HepG2 (cell line): ENCODE data around the gene SPACA4. TPM values are rescaled to one million over a fixed set of nuclear protein-coding genes. Genes with fewer than 3 reads are reported as not detected.

ENCODE experiments used
- ATF3 ChIP-seq: sonication (generic); formaldehyde crosslinking; IDR thresholded peaks from 2 replicates; pipeline ENCODE4 v1.4.0; 2020; ENCODE audit warnings: missing genetic modification reagents
- ATF7 ChIP-seq, 2 experiments: fragments of 450-650 bp in 1 of 2; sonication (generic) in 1 of 2; formaldehyde crosslinking in 1 of 2; IDR thresholded peaks; 2 replicates each; pipeline versions ENCODE4 v1.4.0 to v1.6.1; 2016 to 2020; ENCODE audit warnings: antibody characterized with exemption in 1 of 2, mild to moderate bottlenecking in 1 of 2, missing genetic modification reagents in 1 of 2
- CC2D1A ChIP-seq: sonication (generic); formaldehyde crosslinking; IDR thresholded peaks from 2 replicates; pipeline ENCODE4 v1.8.1; 2023; ENCODE audit warnings: mild to moderate bottlenecking, missing genetic modification reagents
- CCDC6 ChIP-seq: sonication (generic); formaldehyde crosslinking; IDR thresholded peaks from 2 replicates; pipeline ENCODE4 v1.8.1; 2022; ENCODE audit warnings: mild to moderate bottlenecking, missing genetic modification reagents, moderate library complexity
- CTCF ChIP-seq: sonication (generic); formaldehyde crosslinking; IDR thresholded peaks from 2 replicates; pipeline ENCODE4 v1.5.0; 2020; ENCODE audit warnings: mild to moderate bottlenecking, missing genetic modification reagents, moderate library complexity
- KLF12 ChIP-seq: sonication (generic); formaldehyde crosslinking; IDR thresholded peaks from 2 replicates; pipeline ENCODE4 v1.4.0; 2020; ENCODE audit warnings: missing genetic modification reagents, borderline replicate concordance
- MEIS2 ChIP-seq: sonication (generic); formaldehyde crosslinking; IDR thresholded peaks from 2 replicates; pipeline ENCODE4 v1.9.0; 2021; ENCODE audit warnings: mild to moderate bottlenecking, missing genetic modification reagents
- REST ChIP-seq, 2 experiments: IDR thresholded peaks; 2 replicates each; pipeline ENCODE4 v1.6.1; 2011 to 2012; ENCODE audit warnings: low read length in 2 of 2, borderline replicate concordance in 1 of 2, low read depth in 1 of 2, mild to moderate bottlenecking in 1 of 2, moderate library complexity in 1 of 2
- THYN1 ChIP-seq: sonication (generic); formaldehyde crosslinking; IDR thresholded peaks from 2 replicates; pipeline ENCODE4 v1.8.1; 2023; ENCODE audit warnings: low read depth, mild to moderate bottlenecking, moderate library complexity, missing genetic modification reagents, borderline replicate concordance
- ZBTB8A ChIP-seq: sonication (generic); formaldehyde crosslinking; IDR thresholded peaks from 2 replicates; pipeline ENCODE4 v1.4.0; 2020; ENCODE audit warnings: mild to moderate bottlenecking, low read depth, missing genetic modification reagents, borderline replicate concordance
- ZNF180 ChIP-seq: sonication (generic); formaldehyde crosslinking; IDR thresholded peaks from 2 replicates; pipeline ENCODE4 v1.4.0; 2020; ENCODE audit warnings: low read depth, missing genetic modification reagents, borderline replicate concordance
- ZNF713 ChIP-seq: sonication (generic); formaldehyde crosslinking; IDR thresholded peaks from 2 replicates; pipeline ENCODE4 v1.4.0; 2020; ENCODE audit warnings: mild to moderate bottlenecking, missing genetic modification reagents
- ZNF746 ChIP-seq: sonication (generic); formaldehyde crosslinking; IDR thresholded peaks from 2 replicates; pipeline ENCODE4 v1.8.0; 2022; ENCODE audit warnings: mild to moderate bottlenecking, missing genetic modification reagents
- polyA plus RNA-seq, 8 experiments: library from polyadenylated mRNA; depleted of rRNA in 3 of 8; stranded (reverse) in 7 of 8; unstranded in 1 of 8; fragments of >200 nt; fragmentation: Illumina TruSeq in 4 of 8; extraction: Trizol in 4 of 8; gene quantifications; 2 replicates each; pipeline versions ENCODE4 v1.2.1 to v1.2.3, GENCODE V29; 2011 to 2016; ENCODE audit warnings: low read depth in 4 of 8, missing spikeins in 1 of 8, mixed read lengths in 1 of 8; ENCODE audit not compliant: insufficient read depth in 1 of 8
- total RNA-seq, 5 experiments: library from RNA; depleted of rRNA; stranded (reverse); fragments of >200 nt; fragmentation: Illumina TruSeq; extraction: Trizol; gene quantifications; 2 replicates each; pipeline ENCODE4 v1.2.3, GENCODE V29; 2016; ENCODE audit warnings: low read depth in 1 of 5
- TF ChIP-seq, protein P1 (sequence below), 2 experiments: sonication (generic) in 1 of 2; formaldehyde crosslinking in 1 of 2; IDR thresholded peaks; 2 replicates each; pipeline versions ENCODE4 v1.6.1 to v1.9.0; 2014 to 2022; ENCODE audit warnings: antibody characterized with exemption in 1 of 2, borderline replicate concordance in 1 of 2, inconsistent platforms in 1 of 2, low read depth in 1 of 2, missing genetic modification reagents in 1 of 2
- TF ChIP-seq, protein P2 (sequence below): sonication (generic); formaldehyde crosslinking; IDR thresholded peaks from 2 replicates; pipeline ENCODE4 v1.8.1; 2023; ENCODE audit warnings: mild to moderate bottlenecking, missing genetic modification reagents, borderline replicate concordance

SPACA4 gene
- total and polyA plus RNA-seq, 2 of the 13 experiments (the other 11 are each of a cell fraction or from before 2014, with no cell fraction given) = not detected

GRCh38 chr19:48637449-48637947, 31.0 kb downstream of the SPACA4 start (continued):
- TF ChIP-seq, protein P1, sequence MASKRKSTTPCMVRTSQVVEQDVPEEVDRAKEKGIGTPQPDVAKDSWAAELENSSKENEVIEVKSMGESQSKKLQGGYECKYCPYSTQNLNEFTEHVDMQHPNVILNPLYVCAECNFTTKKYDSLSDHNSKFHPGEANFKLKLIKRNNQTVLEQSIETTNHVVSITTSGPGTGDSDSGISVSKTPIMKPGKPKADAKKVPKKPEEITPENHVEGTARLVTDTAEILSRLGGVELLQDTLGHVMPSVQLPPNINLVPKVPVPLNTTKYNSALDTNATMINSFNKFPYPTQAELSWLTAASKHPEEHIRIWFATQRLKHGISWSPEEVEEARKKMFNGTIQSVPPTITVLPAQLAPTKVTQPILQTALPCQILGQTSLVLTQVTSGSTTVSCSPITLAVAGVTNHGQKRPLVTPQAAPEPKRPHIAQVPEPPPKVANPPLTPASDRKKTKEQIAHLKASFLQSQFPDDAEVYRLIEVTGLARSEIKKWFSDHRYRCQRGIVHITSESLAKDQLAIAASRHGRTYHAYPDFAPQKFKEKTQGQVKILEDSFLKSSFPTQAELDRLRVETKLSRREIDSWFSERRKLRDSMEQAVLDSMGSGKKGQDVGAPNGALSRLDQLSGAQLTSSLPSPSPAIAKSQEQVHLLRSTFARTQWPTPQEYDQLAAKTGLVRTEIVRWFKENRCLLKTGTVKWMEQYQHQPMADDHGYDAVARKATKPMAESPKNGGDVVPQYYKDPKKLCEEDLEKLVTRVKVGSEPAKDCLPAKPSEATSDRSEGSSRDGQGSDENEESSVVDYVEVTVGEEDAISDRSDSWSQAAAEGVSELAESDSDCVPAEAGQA (IDR thresholded peaks at IDR 0.05; ENCODE audit: low read depth) = no peak
- TF ChIP-seq, protein P1 (CRISPR knock-in tag; IDR thresholded peaks at IDR 0.05; ENCODE audit: borderline replicate concordance) = no peak
- TF ChIP-seq ZNF180 (CRISPR knock-in tag) (no peak), ZNF713 (no peak), REST (IDR thresholded peaks at IDR 0.05; ENCODE audit: borderline replicate concordance in 1 of 2, low read depth in 1 of 2, low read length in 2 of 2) (no peak), THYN1 (no peak), ZBTB8A (CRISPR knock-in tag) (peak; percentile 97), ATF7 (IDR thresholded peaks at IDR 0.05) (no peak), ATF7 (CRISPR knock-in tag; IDR thresholded peaks at IDR 0.05) (no peak; the same call in 1 of the 2 replicates), CTCF (no peak), KLF12 (CRISPR knock-in tag) (peak; percentile 32; the same call in 1 of the 2 replicates), CC2D1A (no peak), CCDC6 (CRISPR knock-in tag) (peak; percentile 90; the same call in 1 of the 2 replicates), ATF3 (CRISPR knock-in tag) (no peak), MEIS2 (CRISPR knock-in tag) (no peak; the same call in 1 of the 2 replicates), ZNF746 (CRISPR knock-in tag) (peak; percentile 34; the same call in 1 of the 2 replicates)
- TF ChIP-seq, protein P2, sequence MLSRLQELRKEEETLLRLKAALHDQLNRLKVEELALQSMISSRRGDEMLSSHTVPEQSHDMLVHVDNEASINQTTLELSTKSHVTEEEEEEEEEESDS (CRISPR knock-in tag) = peak; percentile 92; the same call in 1 of the 2 replicates
